Caco-2 (cell line): Measurements from ENCODE around the gene GTF2H3. TPM values are rescaled to one million over a fixed set of nuclear protein-coding genes. Genes with fewer than 3 reads are reported as not detected.

Experiments
- BruUV-seq: library from RNA; stranded (reverse); fragments of 400-500 nt; replicated peaks from 2 replicates; lab custom pipeline; 2021; lab: Mats Ljungman, UMichigan
- CTCF ChIA-PET: fragments of 300-600 bp; sonication (Branson Sonifier 250); formaldehyde crosslinking; loops from one replicate; lab custom pipeline; 2022; ENCODE audit warnings: antibody characterized with exemption; lab: Charles Lee
- POLR2A ChIA-PET: fragments of 300-600 bp; sonication (Branson Sonifier 250); formaldehyde crosslinking; loops from one replicate; lab custom pipeline; 2022; ENCODE audit warnings: antibody characterized with exemption; lab: Charles Lee
- DNase-seq, 2 experiments: peaks; one replicate each; pipeline versions ENCODE4 v3.0.0 to v3.0.0-alpha.2; 2020 to 2022
- H3K27me3 ChIP-seq: replicated peaks from 2 replicates; pipeline ENCODE4 v1.6.0; 2011; ENCODE audit warnings: low read length; ENCODE audit not compliant: control insufficient read depth, insufficient read depth
- H3K36me3 ChIP-seq: 2 replicates; pipeline ENCODE4 v1.5.1; 2011; ENCODE audit warnings: low read length; ENCODE audit not compliant: control insufficient read depth, insufficient read depth
- H3K4me1 ChIP-seq: fragments of 250-450 bp; sonication (Bioruptor Pico); 2 replicates; pipeline ENCODE4 v1.5.1; 2020; ENCODE audit warnings: mild to moderate bottlenecking
- H3K4me3 ChIP-seq: 2 replicates; pipeline ENCODE4 v1.5.1; 2011; ENCODE audit warnings: low read depth, mild to moderate bottlenecking, control low read depth, low read length
- H3K9me3 ChIP-seq: fragments of 250-450 bp; sonication (Bioruptor Pico); 2 replicates; pipeline ENCODE4 v1.5.1; 2020; ENCODE audit warnings: mild to moderate bottlenecking, moderate library complexity
- H3K27ac Mint-ChIP-seq: one replicate; pipeline ENCODE4 v1.8.0; 2022; ENCODE audit warnings: mixed read lengths; ENCODE audit not compliant: unreplicated experiment
- H3K27me3 Mint-ChIP-seq: one replicate; pipeline ENCODE4 v1.8.0; 2022; ENCODE audit warnings: mixed read lengths; ENCODE audit not compliant: insufficient read depth, unreplicated experiment
- H3K36me3 Mint-ChIP-seq: one replicate; pipeline ENCODE4 v1.8.0; 2022; ENCODE audit warnings: mild to moderate bottlenecking, mixed read lengths; ENCODE audit not compliant: insufficient read depth, unreplicated experiment
- H3K4me1 Mint-ChIP-seq: one replicate; pipeline ENCODE4 v1.8.0; 2022; ENCODE audit warnings: low read depth, mixed read lengths; ENCODE audit not compliant: unreplicated experiment
- H3K4me3 Mint-ChIP-seq: one replicate; pipeline ENCODE4 v1.8.0; 2022; ENCODE audit warnings: mild to moderate bottlenecking, moderate library complexity, mixed read lengths; ENCODE audit not compliant: unreplicated experiment
- H3K9me3 Mint-ChIP-seq: one replicate; pipeline ENCODE4 v1.8.0; 2022; ENCODE audit warnings: mixed read lengths; ENCODE audit not compliant: unreplicated experiment
- intact Hi-C: fragments of 100-400 bp; cut with micrococcal nuclease; formaldehyde crosslinking; loops from one replicate; pipeline ENCODE4 v1.10.0; 2022; ENCODE audit not compliant: unreplicated experiment
- total RNA-seq: library from RNA; stranded (reverse); gene quantifications from 2 replicates; pipeline ENCODE4 v1.2.3, GENCODE V29; 2022
- TF ChIP-seq, protein P1 (sequence below), 2 experiments: fragments of 200-600 bp in 1 of 2; IDR thresholded peaks; 1 replicate in 1 of 2; 2 replicates in 1 of 2; pipeline versions ENCODE4 v1.5.1 to v1.8.0; 2011 to 2022; ENCODE audit warnings: antibody characterized with exemption in 1 of 2, control low read depth in 1 of 2, inconsistent platforms in 1 of 2, low read depth in 1 of 2, low read length in 1 of 2, mild to moderate bottlenecking in 1 of 2, moderate library complexity in 1 of 2; ENCODE audit not compliant: insufficient read depth in 1 of 2, severe bottlenecking in 1 of 2, unreplicated experiment in 1 of 2

Gene GTF2H3
- total RNA-seq, 1 experiment from 2014 or later, result 44.8 TPM

DNA sequence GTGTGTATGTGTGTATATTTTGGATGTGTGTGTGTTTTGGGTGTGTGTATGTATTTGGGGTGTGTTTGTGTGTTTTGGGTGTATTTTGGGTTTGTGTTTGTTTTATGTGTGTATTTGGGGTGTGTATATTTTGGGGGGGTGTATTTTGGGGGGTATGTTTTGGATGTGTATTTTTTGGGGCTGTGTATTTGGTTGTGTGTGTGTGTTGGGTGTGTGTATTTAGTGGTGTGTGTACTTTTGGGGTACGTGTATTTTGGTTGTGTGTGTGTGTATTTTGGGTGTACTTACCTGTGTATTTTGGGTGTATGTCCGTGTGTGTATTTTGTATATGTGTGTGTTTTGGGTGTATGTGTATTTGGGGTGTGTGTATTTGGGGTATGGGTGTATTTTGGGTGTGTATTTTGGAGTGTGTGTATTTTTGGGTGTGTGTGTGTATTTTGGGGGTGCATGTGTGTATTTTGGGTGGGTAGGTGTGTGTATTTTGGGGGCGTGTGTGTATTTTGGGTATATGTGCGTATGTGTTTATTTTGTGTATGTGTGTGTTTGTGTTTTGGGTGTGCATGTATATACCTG, 20.6 kb downstream of the GTF2H3 start:
- H3K9me3 ChIP-seq, result no peaks in the 10 kb centered on the region
- Mint-ChIP-seq H3K27me3 (no peaks in the 10 kb centered on the region), H3K4me3 (no peak overlapping the region), H3K36me3 (peaks cover 51% of the 10 kb centered on the region), H3K27ac (no peak overlapping the region), H3K9me3 (no peaks in the 10 kb centered on the region), H3K4me1 (no peaks in the 10 kb centered on the region)
- no peak overlapping the region for H3K4me3 ChIP-seq
- H3K36me3 ChIP-seq, result no peaks in the 10 kb centered on the region; the same call in 1 of the 2 replicates
- CTCF ChIA-PET, result no interaction called here
- H3K27me3 ChIP-seq, result no peaks in the 10 kb centered on the region
- POLR2A ChIA-PET, result no interaction called here
- TF ChIP-seq, protein P1, sequence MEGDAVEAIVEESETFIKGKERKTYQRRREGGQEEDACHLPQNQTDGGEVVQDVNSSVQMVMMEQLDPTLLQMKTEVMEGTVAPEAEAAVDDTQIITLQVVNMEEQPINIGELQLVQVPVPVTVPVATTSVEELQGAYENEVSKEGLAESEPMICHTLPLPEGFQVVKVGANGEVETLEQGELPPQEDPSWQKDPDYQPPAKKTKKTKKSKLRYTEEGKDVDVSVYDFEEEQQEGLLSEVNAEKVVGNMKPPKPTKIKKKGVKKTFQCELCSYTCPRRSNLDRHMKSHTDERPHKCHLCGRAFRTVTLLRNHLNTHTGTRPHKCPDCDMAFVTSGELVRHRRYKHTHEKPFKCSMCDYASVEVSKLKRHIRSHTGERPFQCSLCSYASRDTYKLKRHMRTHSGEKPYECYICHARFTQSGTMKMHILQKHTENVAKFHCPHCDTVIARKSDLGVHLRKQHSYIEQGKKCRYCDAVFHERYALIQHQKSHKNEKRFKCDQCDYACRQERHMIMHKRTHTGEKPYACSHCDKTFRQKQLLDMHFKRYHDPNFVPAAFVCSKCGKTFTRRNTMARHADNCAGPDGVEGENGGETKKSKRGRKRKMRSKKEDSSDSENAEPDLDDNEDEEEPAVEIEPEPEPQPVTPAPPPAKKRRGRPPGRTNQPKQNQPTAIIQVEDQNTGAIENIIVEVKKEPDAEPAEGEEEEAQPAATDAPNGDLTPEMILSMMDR (IDR thresholded peaks at IDR 0.05; ENCODE audit: insufficient read depth in 1 of 2, low read depth in 1 of 2, low read length in 1 of 2, severe bottlenecking in 1 of 2, unreplicated experiment in 1 of 2), result no peak
- intact Hi-C loops, result no loop called here
- no peaks in the 10 kb centered on the region for H3K4me1 ChIP-seq
- BruUV-seq, result no TSS peak
- DNase-seq, result no peak

GRCh38 chr12:123655420-123655819, 21.8 kb downstream of the GTF2H3 start:
- no peak overlapping the region for H3K27ac Mint-ChIP-seq
- ChIA-PET POLR2A (interaction anchor here (0.5 kb wide), 1 partner anchor 23 kb away, joined by 3 read pairs; no protein-coding TSS in a partner anchor), CTCF (no interaction called here)
- TF ChIP-seq, protein P1 (IDR thresholded peaks at IDR 0.05; ENCODE audit: insufficient read depth in 1 of 2, low read depth in 1 of 2, low read length in 1 of 2, severe bottlenecking in 1 of 2, unreplicated experiment in 1 of 2), result no peak
- DNase-seq, result no peak
- no peaks in the 10 kb centered on the region for H3K27me3 Mint-ChIP-seq
- H3K36me3 Mint-ChIP-seq, result peaks cover 50% of the 10 kb centered on the region
- Histone ChIP-seq H3K4me3 (no peak overlapping the region), H3K9me3 (no peaks in the 10 kb centered on the region), H3K36me3 (no peaks in the 10 kb centered on the region), H3K4me1 (no peaks in the 10 kb centered on the region), H3K27me3 (no peaks in the 10 kb centered on the region)
- intact Hi-C loops, result no loop called here
- no peaks in the 10 kb centered on the region for H3K9me3 Mint-ChIP-seq
- H3K4me1 Mint-ChIP-seq, result no peaks in the 10 kb centered on the region
- no peak overlapping the region for H3K4me3 Mint-ChIP-seq
- BruUV-seq, result no TSS peak

DNA sequence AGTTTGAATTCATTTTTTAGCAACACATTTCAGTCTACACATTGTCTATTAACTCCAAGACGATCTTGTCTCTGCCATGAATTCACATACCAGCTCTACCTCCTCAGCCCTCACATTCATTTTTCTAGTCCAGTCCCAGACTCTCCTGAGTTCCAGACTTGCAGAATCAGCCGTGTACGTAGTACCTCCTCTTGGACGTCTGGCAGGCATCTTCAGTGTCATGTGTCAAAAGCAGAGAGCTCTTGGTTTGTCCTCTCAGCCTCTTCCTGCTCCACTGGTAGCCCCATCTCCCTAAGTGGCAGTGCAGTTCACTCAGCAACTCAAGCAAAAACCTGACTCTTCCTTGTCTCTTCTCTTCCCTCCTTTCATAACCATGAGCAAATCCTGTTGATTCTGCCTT, 22.8 kb downstream of the GTF2H3 start:
- Mint-ChIP-seq H3K4me3 (no peak overlapping the region), H3K9me3 (no peaks in the 10 kb centered on the region), H3K4me1 (no peaks in the 10 kb centered on the region), H3K36me3 (peaks cover 43% of the 10 kb centered on the region), H3K27ac (no peak overlapping the region), H3K27me3 (no peaks in the 10 kb centered on the region)
- Histone ChIP-seq H3K27me3 (no peaks in the 10 kb centered on the region), H3K36me3 (no peaks in the 10 kb centered on the region), H3K9me3 (no peaks in the 10 kb centered on the region), H3K4me3 (no peak overlapping the region), H3K4me1 (no peaks in the 10 kb centered on the region)
- CTCF ChIA-PET, result no interaction called here
- POLR2A ChIA-PET, result no interaction called here
- no TSS peak for BruUV-seq
- DNase-seq, result no peak
- intact Hi-C loops, result no loop called here
- TF ChIP-seq, protein P1 (IDR thresholded peaks at IDR 0.05; ENCODE audit: insufficient read depth in 1 of 2, low read depth in 1 of 2, low read length in 1 of 2, severe bottlenecking in 1 of 2, unreplicated experiment in 1 of 2), result no peak
